OCI-LY7 (cell line): ENCODE data around the gene ZDHHC17. TPM values are rescaled to one million over a fixed set of nuclear protein-coding genes. Genes with fewer than 3 reads are reported as not detected.
"Not testable (repeated sequence)": the region's sequence is repeated elsewhere in the genome, so short reads cannot be mapped to it uniquely, and the experiment has no call there.

Source experiments
- BruUV-seq: library from RNA; stranded (reverse); fragments of 400-500 nt; replicated peaks from 2 replicates; lab custom pipeline; 2021; lab: Mats Ljungman, UMichigan
- CTCF ChIA-PET: fragments of 300-600 bp; sonication (Branson Sonifier 250); formaldehyde crosslinking; loops from one replicate; lab custom pipeline; 2022; ENCODE audit warnings: antibody characterized with exemption; ENCODE audit not compliant: unreplicated experiment; lab: Charles Lee
- POLR2A ChIA-PET: fragments of 300-600 bp; sonication (Branson Sonifier 250); formaldehyde crosslinking; loops from one replicate; lab custom pipeline; 2022; ENCODE audit warnings: antibody characterized with exemption; lab: Charles Lee
- DNase-seq: peaks from one replicate; pipeline ENCODE4 v3.0.0-alpha.2; 2015; ENCODE audit warnings: low spot score
- H2AFZ ChIP-seq: fragments of 200-600 bp; sonication (generic), shearing (Covaris generic); 2 replicates; pipeline ENCODE4 v1.6.1; 2014; ENCODE audit warnings: mild to moderate bottlenecking, antibody characterized with exemption, low read length, moderate library complexity
- H3K27ac ChIP-seq: fragments of 200-600 bp; sonication (generic); 2 replicates; pipeline ENCODE4 v1.5.1; 2014; ENCODE audit warnings: mixed run types, low read depth, mild to moderate bottlenecking, moderate library complexity, low read length, inconsistent platforms; ENCODE audit not compliant: poor library complexity, severe bottlenecking
- H3K36me3 ChIP-seq: fragments of 200-600 bp; sonication (generic); 2 replicates; pipeline ENCODE4 v1.6.1; 2014; ENCODE audit warnings: mild to moderate bottlenecking, antibody characterized with exemption, low read length, moderate library complexity, mixed read lengths; ENCODE audit not compliant: insufficient read depth
- H3K4me1 ChIP-seq: fragments of 200-600 bp; sonication (generic); 2 replicates; pipeline ENCODE4 v1.5.1; 2014; ENCODE audit warnings: mild to moderate bottlenecking, low read length; ENCODE audit not compliant: insufficient read depth, poor library complexity, severe bottlenecking
- H3K4me2 ChIP-seq: fragments of 200-600 bp; sonication (generic); 2 replicates; pipeline ENCODE4 v1.6.1; 2014; ENCODE audit warnings: mild to moderate bottlenecking, low read length
- H3K4me3 ChIP-seq: fragments of 200-600 bp; sonication (generic); 2 replicates; pipeline ENCODE4 v1.5.1; 2014; ENCODE audit warnings: mild to moderate bottlenecking, low read depth, low read length; ENCODE audit not compliant: poor library complexity, severe bottlenecking
- H3K79me2 ChIP-seq: fragments of 200-600 bp; sonication (generic); 2 replicates; pipeline ENCODE4 v1.6.1; 2016; ENCODE audit warnings: low read depth, mild to moderate bottlenecking, low read length, moderate library complexity, mixed read lengths; ENCODE audit not compliant: insufficient read depth
- H3K9me2 ChIP-seq: fragments of 200-600 bp; sonication (generic); 2 replicates; pipeline ENCODE4 v1.6.1; 2016; ENCODE audit warnings: mild to moderate bottlenecking, low read length, mixed read lengths; ENCODE audit not compliant: insufficient read depth
- H3K9me3 ChIP-seq: fragments of 200-600 bp; sonication (generic); 2 replicates; pipeline ENCODE4 v1.6.1; 2014; ENCODE audit warnings: mild to moderate bottlenecking, mixed run types, low read length, mixed read lengths
- H4K20me1 ChIP-seq: fragments of 200-600 bp; sonication (generic); 2 replicates; pipeline ENCODE4 v1.6.1; 2014; ENCODE audit warnings: mild to moderate bottlenecking, antibody characterized with exemption, low read length, moderate library complexity, mixed read lengths; ENCODE audit not compliant: insufficient read depth
- EZH2phosphoT487 ChIP-seq: fragments of 200-600 bp; sonication (generic); IDR thresholded peaks from 2 replicates; pipeline ENCODE4 v1.6.1; 2018; ENCODE audit warnings: low read depth, borderline replicate concordance, mild to moderate bottlenecking, mixed run types, antibody characterized with exemption, low read length, moderate library complexity, mixed read lengths
- intact Hi-C: fragments of 100-400 bp; cut with micrococcal nuclease; formaldehyde crosslinking; loops from one replicate; pipeline ENCODE4 v1.10.0; 2022; ENCODE audit not compliant: unreplicated experiment
- total RNA-seq, 2 experiments: library from RNA; depleted of rRNA in 1 of 2; stranded (reverse); fragments of >200 nt in 1 of 2; shearing (Covaris generic) in 1 of 2; gene quantifications; 2 replicates each; pipeline ENCODE4 v1.2.3, GENCODE V29; 2014 to 2022
- TF ChIP-seq, protein P1 (sequence below): fragments of 200-600 bp; sonication (generic); conservative IDR thresholded peaks from 2 replicates; pipeline ENCODE4 v1.5.1; 2014; ENCODE audit warnings: mild to moderate bottlenecking, antibody characterized with exemption, low read length, moderate library complexity, mixed read lengths

The ZDHHC17 gene
- total RNA-seq, 2 experiments from 2014 or later = 24.0 to 32.8 TPM

DNA sequence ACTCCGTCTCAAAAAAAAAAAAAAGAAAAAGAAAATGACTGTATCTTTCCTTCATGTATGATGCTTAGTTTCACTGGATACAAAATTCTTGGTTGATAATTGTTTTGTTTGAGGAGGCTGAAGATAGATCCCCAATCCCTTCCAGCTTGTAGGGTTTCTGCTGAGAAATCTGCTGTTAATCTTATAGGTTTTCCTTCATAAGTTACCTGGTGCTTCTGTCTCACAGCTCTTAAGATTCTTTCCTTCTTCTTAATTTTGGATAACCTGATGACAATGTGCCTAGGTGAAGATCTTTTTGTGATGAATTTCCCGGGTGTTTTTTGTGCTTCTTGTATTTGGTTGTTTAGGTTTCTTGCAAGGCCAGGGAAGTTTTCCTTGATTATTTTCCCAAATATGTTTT, 26.2 kb upstream of the ZDHHC17 start:
- H3K4me2 ChIP-seq, DNase-seq, intact Hi-C loops, H3K27ac ChIP-seq, CTCF ChIA-PET, H2AFZ ChIP-seq, H3K79me2 ChIP-seq, H4K20me1 ChIP-seq, H3K9me2 ChIP-seq, BruUV-seq, H3K4me1 ChIP-seq, H3K36me3 ChIP-seq, H3K4me3 ChIP-seq, H3K9me3 ChIP-seq: not testable (repeated sequence)
- POLR2A ChIA-PET = interaction anchor here (0.7 kb wide), 1 partner anchor 11 kb away, joined by 3 read pairs; no protein-coding TSS in a partner anchor

DNA sequence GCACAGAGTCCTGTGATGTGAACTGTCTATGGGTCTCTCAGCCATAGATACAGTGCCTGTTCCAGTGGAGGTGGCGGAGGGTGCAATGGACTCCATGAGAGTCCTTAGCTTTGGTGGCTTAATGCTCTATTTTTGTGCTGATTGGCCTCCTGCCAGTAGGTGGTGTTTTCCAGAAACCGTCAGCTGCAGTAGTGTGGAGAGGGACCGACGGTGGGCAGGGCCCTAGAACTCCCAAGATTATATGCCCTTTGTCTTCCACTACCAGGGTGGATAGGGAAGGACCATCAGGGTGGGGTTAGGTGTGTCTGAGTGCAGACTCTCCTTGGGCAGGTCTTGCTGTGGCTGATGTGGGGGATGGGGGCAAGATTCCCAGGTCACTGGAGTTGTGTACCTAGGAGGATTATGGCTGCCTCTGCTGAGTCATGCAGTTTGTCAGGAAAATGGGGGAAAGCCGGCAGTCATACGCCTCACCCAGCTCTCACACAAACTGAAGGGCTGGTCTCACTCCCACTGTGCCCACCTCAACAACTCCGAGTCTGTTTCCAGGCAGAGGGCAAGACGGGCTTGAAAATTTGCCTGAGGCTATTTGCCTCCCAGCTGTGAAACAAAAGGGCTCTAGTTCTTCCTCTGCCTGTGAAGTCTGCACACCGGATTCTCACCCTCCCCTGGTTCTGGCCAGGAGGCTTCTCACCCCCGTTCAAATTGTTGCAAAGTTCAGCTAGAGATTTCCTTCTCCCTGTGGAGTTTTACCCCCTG, 24.9 kb upstream of the ZDHHC17 start:
- no TSS peak for BruUV-seq
- ChIA-PET POLR2A (no interaction called here), CTCF (no interaction called here)
- TF ChIP-seq EZH2phosphoT487 = no peak
- TF ChIP-seq, protein P1, sequence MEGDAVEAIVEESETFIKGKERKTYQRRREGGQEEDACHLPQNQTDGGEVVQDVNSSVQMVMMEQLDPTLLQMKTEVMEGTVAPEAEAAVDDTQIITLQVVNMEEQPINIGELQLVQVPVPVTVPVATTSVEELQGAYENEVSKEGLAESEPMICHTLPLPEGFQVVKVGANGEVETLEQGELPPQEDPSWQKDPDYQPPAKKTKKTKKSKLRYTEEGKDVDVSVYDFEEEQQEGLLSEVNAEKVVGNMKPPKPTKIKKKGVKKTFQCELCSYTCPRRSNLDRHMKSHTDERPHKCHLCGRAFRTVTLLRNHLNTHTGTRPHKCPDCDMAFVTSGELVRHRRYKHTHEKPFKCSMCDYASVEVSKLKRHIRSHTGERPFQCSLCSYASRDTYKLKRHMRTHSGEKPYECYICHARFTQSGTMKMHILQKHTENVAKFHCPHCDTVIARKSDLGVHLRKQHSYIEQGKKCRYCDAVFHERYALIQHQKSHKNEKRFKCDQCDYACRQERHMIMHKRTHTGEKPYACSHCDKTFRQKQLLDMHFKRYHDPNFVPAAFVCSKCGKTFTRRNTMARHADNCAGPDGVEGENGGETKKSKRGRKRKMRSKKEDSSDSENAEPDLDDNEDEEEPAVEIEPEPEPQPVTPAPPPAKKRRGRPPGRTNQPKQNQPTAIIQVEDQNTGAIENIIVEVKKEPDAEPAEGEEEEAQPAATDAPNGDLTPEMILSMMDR = peak; percentile 38
- no peaks in the 10 kb centered on the region for H3K79me2 ChIP-seq
- 0 out of 2 replicates have a peak, but pooled peaks cover 7% of the 10 kb centered on the region for H3K9me3 ChIP-seq
- peak; percentile 9 for DNase-seq
- H3K9me2 ChIP-seq = no peaks in the 10 kb centered on the region
- no peak overlapping the region for H3K4me2 ChIP-seq
- H4K20me1 ChIP-seq = no peaks in the 10 kb centered on the region
- H3K27ac ChIP-seq = no peak overlapping the region
- no peaks in the 10 kb centered on the region for H3K36me3 ChIP-seq
- intact Hi-C loops = no loop called here
- no peak overlapping the region for H3K4me3 ChIP-seq
- H2AFZ ChIP-seq = no peak overlapping the region
- H3K4me1 ChIP-seq = no peaks in the 10 kb centered on the region

DNA sequence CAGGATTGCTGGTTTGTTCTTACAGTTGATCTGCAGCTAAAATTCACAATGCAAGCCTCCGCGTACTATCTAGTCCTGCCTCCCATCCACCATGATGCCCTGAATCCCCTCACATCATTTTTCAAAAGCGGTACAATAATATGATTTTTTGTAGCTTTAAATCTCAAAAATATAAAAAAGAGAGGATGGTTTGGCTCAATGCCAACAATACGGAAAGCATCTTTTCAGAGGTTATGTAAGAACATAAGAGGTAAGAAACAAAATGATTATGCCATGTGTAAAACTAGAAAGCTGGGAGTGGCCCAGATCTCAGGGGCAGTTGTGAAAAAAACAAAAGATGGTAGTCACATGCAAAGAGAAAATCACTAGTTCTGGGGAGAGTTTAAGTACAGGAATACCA, 24.0 kb upstream of the ZDHHC17 start:
- CTCF ChIA-PET = no interaction called here
- Histone ChIP-seq H3K4me1 (no peaks in the 10 kb centered on the region), H3K79me2 (no peaks in the 10 kb centered on the region), H3K9me2 (no peaks in the 10 kb centered on the region), H3K9me3 (0 out of 2 replicates have a peak, but pooled peaks cover 7% of the 10 kb centered on the region), H2AFZ (no peak overlapping the region), H3K27ac (no peak overlapping the region), H3K4me2 (no peak overlapping the region), H3K36me3 (no peaks in the 10 kb centered on the region), H3K4me3 (no peak overlapping the region), H4K20me1 (no peaks in the 10 kb centered on the region)
- no TSS peak for BruUV-seq
- TF ChIP-seq, protein P1 = no peak
- TF ChIP-seq EZH2phosphoT487 = no peak
- intact Hi-C loops = no loop called here
- DNase-seq = no peak
- POLR2A ChIA-PET = interaction anchor here (0.5 to 1.4 kb wide), 2 partner anchors 10 to 15 kb away, joined by 4 read pairs; no protein-coding TSS in a partner anchor
